Fibroblast of mammary gland (primary cell): Measurements from ENCODE around the gene DMXL1.

Experiments
- DNase-seq: peaks from one replicate; pipeline ENCODE4 v3.0.0-alpha.2; 2010; ENCODE audit warnings: low read depth
- H3K4me3 ChIP-seq: 2 replicates; pipeline ENCODE4 v1.5.1; 2011; ENCODE audit warnings: low read depth, mild to moderate bottlenecking, low read length, moderate library complexity; ENCODE audit not compliant: control insufficient read depth
- CTCF ChIP-seq: conservative IDR thresholded peaks from 2 replicates; pipeline ENCODE4 v1.5.1; 2011; ENCODE audit warnings: low read depth, low read length, inconsistent platforms; ENCODE audit not compliant: control insufficient read depth, insufficient read depth

DMXL1 gene

GRCh38 chr5:119031011-119031886 is 39.6 kb upstream of the DMXL1 start:
- no peak overlapping the region for H3K4me3 ChIP-seq
- TF ChIP-seq CTCF, result no peak
- no peak for DNase-seq

- no peak for TF ChIP-seq CTCF
- no peak overlapping the region for H3K4me3 ChIP-seq
- DNase-seq, result peak; percentile 37
Observed at GRCh38 chr5:119031905-119032304, 39.0 kb upstream of the DMXL1 start.

GRCh38 chr5:119032656-119033055 is 38.2 kb upstream of the DMXL1 start:
- H3K4me3 ChIP-seq, result no peak overlapping the region
- no peak for TF ChIP-seq CTCF
- no peak for DNase-seq

- no peak for TF ChIP-seq CTCF
- no peak for DNase-seq
- no peak overlapping the region for H3K4me3 ChIP-seq
Observed at GRCh38 chr5:119033135-119033534, 37.8 kb upstream of the DMXL1 start.

GRCh38 chr5:119036101-119036762 is 34.7 kb upstream of the DMXL1 start:
- DNase-seq, result peak; percentile 90
- TF ChIP-seq CTCF, result no peak
- H3K4me3 ChIP-seq, result no peak overlapping the region

GRCh38 chr5:119037496-119038215 is 33.2 kb upstream of the DMXL1 start:
- DNase-seq, result peak; percentile 73

More at GRCh38 chr5:119037496-119038215, 33.2 kb upstream of the DMXL1 start:
- TF ChIP-seq CTCF, result no peak
- H3K4me3 ChIP-seq, result no peak overlapping the region
